Thoracic aorta (tissue), 2 donors: Measurements from ENCODE around the gene NDFIP1. TPM values are rescaled to one million over a fixed set of nuclear protein-coding genes. Genes with fewer than 3 reads are reported as not detected.

Experiments
- ATAC-seq: fragments of 150-250 bp; one replicate; pipeline ENCODE4 v1.8.0; 2017; ENCODE audit warnings: low read depth; ENCODE audit not compliant: insufficient number of reproducible peaks, low FRiP score
- DNase-seq: peaks from one replicate; pipeline ENCODE4 v3.0.0-alpha.2; 2020; ENCODE audit warnings: low spot score
- H3K27ac ChIP-seq, 2 donors: fragments of 200-600 bp; sonication (generic); 1 replicate in 1 of 2; 2 replicates in 1 of 2; pipeline ENCODE4 v1.5.1; 2016; ENCODE audit warnings: mild to moderate bottlenecking in 2 of 2, moderate library complexity in 2 of 2
- H3K27me3 ChIP-seq: fragments of 200-600 bp; sonication (generic); replicated peaks from 2 replicates; pipeline ENCODE4 v1.6.0; 2016; ENCODE audit warnings: mild to moderate bottlenecking; ENCODE audit not compliant: insufficient read depth
- H3K36me3 ChIP-seq: fragments of 200-600 bp; sonication (generic); one replicate; pipeline ENCODE4 v1.5.1; 2016
- H3K4me1 ChIP-seq, 2 donors: fragments of 200-600 bp; sonication (generic); 1 replicate in 1 of 2; 2 replicates in 1 of 2; pipeline versions ENCODE4 v1.5.1 to v1.6.0; 2016; ENCODE audit warnings: low read depth in 2 of 2, mild to moderate bottlenecking in 1 of 2; ENCODE audit not compliant: control insufficient read depth in 1 of 2
- H3K4me3 ChIP-seq: fragments of 200-600 bp; sonication (generic); 2 replicates; pipeline ENCODE4 v1.5.1; 2016; ENCODE audit warnings: mild to moderate bottlenecking
- H3K9me3 ChIP-seq: fragments of 200-600 bp; sonication (generic); 2 replicates; pipeline ENCODE4 v1.5.1; 2016
- total RNA-seq, 2 donors: library from RNA; depleted of rRNA; stranded (reverse); fragments of >200 nt; gene quantifications; one replicate each; pipeline versions ENCODE4 v1.1.0 to v1.2.3, GENCODE V29; 2016
- TF ChIP-seq, protein P1 (sequence below): fragments of 200-600 bp; sonication (generic); IDR thresholded peaks from one replicate; pipeline ENCODE4 v1.5.1; 2019; ENCODE audit warnings: antibody characterized with exemption

Gene NDFIP1
- total RNA-seq, 2 donors from 2014 or later = 102 to 134 TPM

DNA sequence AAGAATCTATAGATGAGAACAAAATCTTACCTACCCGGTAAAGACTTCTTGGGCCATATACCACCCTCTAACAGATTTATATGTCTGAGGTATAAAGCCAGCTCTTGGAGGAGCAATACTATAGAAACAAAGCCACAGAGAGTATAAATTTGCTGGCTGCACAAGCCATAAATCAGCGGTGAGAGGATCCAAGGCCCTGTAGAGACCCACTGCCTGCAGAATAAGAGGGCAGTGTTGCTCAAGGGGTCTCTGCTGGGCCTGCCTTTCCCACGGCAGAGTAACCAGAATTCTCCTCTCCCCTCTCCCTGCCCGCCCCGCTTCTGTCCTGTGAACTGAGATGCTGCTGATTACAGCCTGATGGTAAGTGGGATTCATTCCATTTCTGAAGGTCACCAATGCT, 89.2 kb downstream of the NDFIP1 start:
- ATAC-seq (no peak), DNase-seq (no peak)
- H3K4me1 ChIP-seq = peaks cover 2 to 3% of the 10 kb centered on the region in 2 donors
- H3K9me3 ChIP-seq = no peaks in the 10 kb centered on the region
- H3K36me3 ChIP-seq = no peaks in the 10 kb centered on the region
- H3K4me3 ChIP-seq = no peak overlapping the region
- no peaks in the 10 kb centered on the region for H3K27me3 ChIP-seq
- TF ChIP-seq, protein P1, sequence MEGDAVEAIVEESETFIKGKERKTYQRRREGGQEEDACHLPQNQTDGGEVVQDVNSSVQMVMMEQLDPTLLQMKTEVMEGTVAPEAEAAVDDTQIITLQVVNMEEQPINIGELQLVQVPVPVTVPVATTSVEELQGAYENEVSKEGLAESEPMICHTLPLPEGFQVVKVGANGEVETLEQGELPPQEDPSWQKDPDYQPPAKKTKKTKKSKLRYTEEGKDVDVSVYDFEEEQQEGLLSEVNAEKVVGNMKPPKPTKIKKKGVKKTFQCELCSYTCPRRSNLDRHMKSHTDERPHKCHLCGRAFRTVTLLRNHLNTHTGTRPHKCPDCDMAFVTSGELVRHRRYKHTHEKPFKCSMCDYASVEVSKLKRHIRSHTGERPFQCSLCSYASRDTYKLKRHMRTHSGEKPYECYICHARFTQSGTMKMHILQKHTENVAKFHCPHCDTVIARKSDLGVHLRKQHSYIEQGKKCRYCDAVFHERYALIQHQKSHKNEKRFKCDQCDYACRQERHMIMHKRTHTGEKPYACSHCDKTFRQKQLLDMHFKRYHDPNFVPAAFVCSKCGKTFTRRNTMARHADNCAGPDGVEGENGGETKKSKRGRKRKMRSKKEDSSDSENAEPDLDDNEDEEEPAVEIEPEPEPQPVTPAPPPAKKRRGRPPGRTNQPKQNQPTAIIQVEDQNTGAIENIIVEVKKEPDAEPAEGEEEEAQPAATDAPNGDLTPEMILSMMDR = no peak
- H3K27ac ChIP-seq = no peak overlapping the region

DNA sequence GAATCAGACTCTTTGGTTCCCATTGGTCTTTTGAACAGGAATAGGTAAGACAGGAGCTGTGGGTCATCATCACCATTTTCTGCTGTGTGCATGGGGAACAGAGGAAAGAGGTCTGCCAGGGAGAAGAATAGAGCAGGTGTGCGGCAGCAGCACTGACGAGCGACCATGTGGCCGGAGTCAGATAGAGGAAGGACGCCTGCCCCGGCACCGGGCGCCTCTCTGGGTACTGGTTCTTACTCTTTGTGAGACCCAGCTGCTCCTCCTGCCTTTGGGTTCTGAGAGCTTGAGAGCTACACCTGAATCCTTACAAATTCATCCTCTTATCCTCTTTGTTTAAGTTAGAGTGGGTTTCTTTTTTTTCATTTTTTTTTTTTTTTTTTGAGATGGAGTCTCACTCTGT, 90.8 kb downstream of the NDFIP1 start:
- TF ChIP-seq, protein P1 = no peak
- no peaks in the 10 kb centered on the region for H3K27me3 ChIP-seq
- H3K9me3 ChIP-seq = no peaks in the 10 kb centered on the region
- H3K27ac ChIP-seq = no peak overlapping the region
- no peaks in the 10 kb centered on the region for H3K36me3 ChIP-seq
- H3K4me1 ChIP-seq = no peaks in the 10 kb centered on the region
- no peak overlapping the region for H3K4me3 ChIP-seq
- DNase-seq (no peak), ATAC-seq (no peak)

DNA sequence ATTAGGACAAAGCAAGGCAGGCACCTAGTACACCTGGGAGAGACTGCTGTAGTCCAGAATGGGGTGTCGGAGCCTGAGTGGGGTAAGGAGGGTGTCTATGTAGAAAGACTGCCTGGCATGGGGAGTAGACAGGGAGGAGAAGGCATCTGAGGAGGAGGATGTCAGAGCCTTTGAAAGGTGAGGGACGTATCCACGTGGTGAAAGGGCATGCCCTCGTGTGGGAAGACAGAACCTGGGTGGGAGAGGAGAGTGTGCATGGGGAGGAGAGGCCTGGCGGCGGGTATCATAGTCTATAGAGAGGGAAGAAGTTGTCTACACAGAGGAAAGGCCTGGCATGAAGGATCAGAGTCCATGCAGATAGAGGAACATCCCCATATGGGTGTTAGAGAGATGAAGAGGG, 91.8 kb downstream of the NDFIP1 start:
- no peaks in the 10 kb centered on the region for H3K36me3 ChIP-seq
- no peaks in the 10 kb centered on the region for H3K27me3 ChIP-seq
- DNase-seq = no peak
- no peaks in the 10 kb centered on the region for H3K4me1 ChIP-seq
- H3K27ac ChIP-seq = no peak overlapping the region
- H3K9me3 ChIP-seq = no peaks in the 10 kb centered on the region
- H3K4me3 ChIP-seq = no peak overlapping the region
- TF ChIP-seq, protein P1 = no peak
- no peak for ATAC-seq

DNA sequence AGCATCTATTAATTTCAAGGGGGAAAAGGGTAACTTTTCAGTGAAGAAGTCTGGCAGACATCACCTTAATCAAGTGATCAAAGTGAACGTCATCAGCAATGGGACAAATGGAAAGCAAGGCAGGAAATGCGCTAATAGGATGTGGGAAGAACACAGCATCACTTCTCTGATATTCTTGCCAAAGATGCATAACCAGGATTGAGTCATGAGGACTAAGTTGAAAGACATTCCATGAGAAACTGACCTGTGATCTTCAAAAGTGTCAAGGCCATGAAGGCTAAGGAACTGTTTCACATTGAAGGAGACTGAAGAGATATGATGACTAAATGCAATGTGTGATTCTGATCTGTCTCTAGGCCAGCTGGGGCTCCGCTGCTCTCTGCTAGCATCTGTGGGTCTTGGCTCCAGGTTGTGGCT, 92.9 kb downstream of the NDFIP1 start:
- Histone ChIP-seq H3K9me3 (no peaks in the 10 kb centered on the region), H3K4me1 (no peaks in the 10 kb centered on the region), H3K4me3 (no peak overlapping the region), H3K36me3 (no peaks in the 10 kb centered on the region), H3K27ac (no peak overlapping the region), H3K27me3 (no peaks in the 10 kb centered on the region)
- TF ChIP-seq, protein P1 = no peak
- DNase-seq (no peak), ATAC-seq (no peak)

DNA sequence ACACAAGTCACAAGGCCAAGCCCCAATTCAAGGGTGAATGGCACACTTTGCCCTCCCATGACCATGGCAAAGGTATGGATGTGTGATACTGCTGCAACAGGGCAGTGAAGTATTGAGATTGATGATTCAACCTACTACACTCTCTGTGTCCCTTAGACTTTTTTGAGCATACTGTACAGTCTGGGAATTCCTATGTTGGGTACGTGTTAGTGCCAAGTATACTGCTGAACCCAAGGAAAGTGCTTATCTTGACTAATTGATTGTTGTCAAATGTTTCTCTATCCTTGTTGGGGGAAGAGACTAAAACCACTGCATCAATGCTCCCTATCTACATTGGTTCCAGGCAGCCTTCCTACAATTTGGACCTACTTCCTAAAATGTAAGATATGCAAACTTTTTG, 93.7 kb downstream of the NDFIP1 start:
- H3K4me1 ChIP-seq = no peaks in the 10 kb centered on the region
- H3K27me3 ChIP-seq = no peaks in the 10 kb centered on the region
- no peak overlapping the region for H3K27ac ChIP-seq
- no peak overlapping the region for H3K4me3 ChIP-seq
- TF ChIP-seq, protein P1 = no peak
- ATAC-seq (no peak), DNase-seq (no peak)
- no peaks in the 10 kb centered on the region for H3K9me3 ChIP-seq
- no peaks in the 10 kb centered on the region for H3K36me3 ChIP-seq

Other genes with a start within 250 kb of the NDFIP1 start
- gene PCDH1, start 230.4 kb upstream of the NDFIP1 start, total RNA-seq = 10 to 100 TPM; 24.6 to 43.4 TPM
- 100 to 1,000 TPM in 1 of 2 donors, 10 to 100 TPM in 1; 82.5 to 108 TPM for gene DELE1, start 184.9 kb upstream of the NDFIP1 start, total RNA-seq
- 1 to 10 TPM; 5.1 to 5.2 TPM for gene PCDH12, start 150.6 kb upstream of the NDFIP1 start, total RNA-seq
- 10 to 100 TPM; 63.4 to 93.3 TPM for gene RNF14, start 139.7 kb upstream of the NDFIP1 start, total RNA-seq
- 10 to 100 TPM; 15.8 to 26.5 TPM for gene GNPDA1, start 95.8 kb upstream of the NDFIP1 start, total RNA-seq
- gene SPRY4, start 216.2 kb downstream of the NDFIP1 start, total RNA-seq = 100 to 1,000 TPM in 1 of 2 donors, 10 to 100 TPM in 1; 63.4 to 136 TPM